Thyroid gland (tissue), 4 donors: Measurements from ENCODE around the gene AKAP6.

Experiments
- POLR2A ChIP-seq, 2 donors: fragments of 450-650 bp; IDR thresholded peaks; one replicate each; pipeline ENCODE4 v1.6.1; 2017; ENCODE audit warnings: antibody characterized with exemption in 2 of 2, mild to moderate bottlenecking in 2 of 2, moderate library complexity in 1 of 2
- TF ChIP-seq, protein P1 (sequence below), 6 experiments: fragments of 200-600 bp in 3 of 6; fragments of 450-650 bp in 3 of 6; sonication (generic) in 3 of 6; IDR thresholded peaks; one replicate each; pipeline ENCODE4 v1.5.1; 2016 to 2019; ENCODE audit warnings: antibody characterized with exemption in 6 of 6, mild to moderate bottlenecking in 2 of 6, inconsistent platforms in 1 of 6, moderate library complexity in 1 of 6

DNA sequence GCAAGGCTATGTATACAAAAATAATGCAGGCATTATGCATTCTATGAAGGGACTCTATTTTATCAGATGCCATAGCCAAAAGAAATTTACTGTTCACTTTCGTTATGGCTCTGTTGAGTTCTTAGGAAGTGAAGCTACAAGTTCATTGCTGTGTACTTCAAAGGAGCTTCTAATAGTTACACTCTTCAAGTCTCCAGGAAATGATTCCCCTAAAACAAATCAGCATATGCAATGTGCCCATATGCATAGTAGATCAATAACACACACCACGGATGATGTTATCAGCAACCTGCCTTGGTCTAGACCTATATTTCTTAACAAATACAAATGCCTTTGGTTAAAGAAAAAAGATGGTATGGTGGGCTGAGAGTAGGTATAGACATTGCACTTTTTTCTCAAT lies 83.4 kb downstream of the AKAP6 start:
- TF ChIP-seq, protein P1, sequence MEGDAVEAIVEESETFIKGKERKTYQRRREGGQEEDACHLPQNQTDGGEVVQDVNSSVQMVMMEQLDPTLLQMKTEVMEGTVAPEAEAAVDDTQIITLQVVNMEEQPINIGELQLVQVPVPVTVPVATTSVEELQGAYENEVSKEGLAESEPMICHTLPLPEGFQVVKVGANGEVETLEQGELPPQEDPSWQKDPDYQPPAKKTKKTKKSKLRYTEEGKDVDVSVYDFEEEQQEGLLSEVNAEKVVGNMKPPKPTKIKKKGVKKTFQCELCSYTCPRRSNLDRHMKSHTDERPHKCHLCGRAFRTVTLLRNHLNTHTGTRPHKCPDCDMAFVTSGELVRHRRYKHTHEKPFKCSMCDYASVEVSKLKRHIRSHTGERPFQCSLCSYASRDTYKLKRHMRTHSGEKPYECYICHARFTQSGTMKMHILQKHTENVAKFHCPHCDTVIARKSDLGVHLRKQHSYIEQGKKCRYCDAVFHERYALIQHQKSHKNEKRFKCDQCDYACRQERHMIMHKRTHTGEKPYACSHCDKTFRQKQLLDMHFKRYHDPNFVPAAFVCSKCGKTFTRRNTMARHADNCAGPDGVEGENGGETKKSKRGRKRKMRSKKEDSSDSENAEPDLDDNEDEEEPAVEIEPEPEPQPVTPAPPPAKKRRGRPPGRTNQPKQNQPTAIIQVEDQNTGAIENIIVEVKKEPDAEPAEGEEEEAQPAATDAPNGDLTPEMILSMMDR (IDR thresholded peaks at IDR 0.05): no peak
- TF ChIP-seq POLR2A (IDR thresholded peaks at IDR 0.05): no peak
